Limb (tissue), 2 donors: ENCODE results near the gene NFE2L2.
"Not testable (repeated sequence)": the region's sequence is repeated elsewhere in the genome, so short reads cannot be mapped to it uniquely, and the experiment has no call there.

Experiments
- DNase-seq, 2 donors: peaks; one replicate each; pipeline ENCODE4 v3.0.0-alpha.2; 2016; ENCODE audit errors: extremely low spot score in 2 of 2

Gene NFE2L2

GRCh38 chr2:177195194-177195593, 69.3 kb downstream of the NFE2L2 start:
- DNase-seq = no peak

- no peak for DNase-seq
Measured at GRCh38 chr2:177193240-177193639, 71.3 kb downstream of the NFE2L2 start.

- no peak for DNase-seq
Measured at GRCh38 chr2:177192788-177193187, 71.7 kb downstream of the NFE2L2 start.

GRCh38 chr2:177190941-177191340, 73.6 kb downstream of the NFE2L2 start:
- DNase-seq = no peak

GRCh38 chr2:177188482-177189469, 75.8 kb downstream of the NFE2L2 start:
- no peak for DNase-seq

DNA sequence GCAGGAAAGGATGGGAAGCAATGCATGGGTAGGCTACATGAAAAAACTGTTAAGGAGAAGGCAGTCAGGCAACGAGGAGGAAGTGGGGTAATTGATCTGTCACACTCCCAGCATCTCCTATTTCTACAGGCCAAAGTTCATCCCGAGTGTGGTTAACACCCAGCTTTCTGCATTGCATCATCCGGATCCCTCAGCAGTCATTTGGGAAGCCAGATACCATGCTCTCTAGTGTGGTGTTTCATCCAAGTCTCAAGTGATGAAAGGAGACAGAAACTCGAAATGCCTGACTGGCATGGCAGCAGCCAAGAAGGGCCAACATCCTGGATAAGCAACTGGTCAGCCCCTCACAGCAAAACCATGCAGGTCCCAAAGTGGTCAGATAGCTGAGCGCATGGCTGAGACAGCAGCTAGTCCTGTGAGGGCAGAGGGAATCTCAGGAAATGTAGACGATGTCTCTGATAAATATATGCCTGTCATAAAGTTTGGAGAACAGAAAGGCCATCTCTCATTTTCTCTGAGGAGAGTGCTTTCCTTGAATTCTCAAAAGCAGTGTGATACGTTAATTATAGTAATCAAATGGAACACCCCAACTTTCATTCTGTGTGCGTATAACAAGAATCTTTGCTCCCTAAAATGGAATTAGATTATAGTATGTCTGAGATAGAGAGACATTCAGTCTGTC, 76.8 kb downstream of the NFE2L2 start:
- no peak for DNase-seq

GRCh38 chr2:177186038-177186437, 78.5 kb downstream of the NFE2L2 start:
- not testable (repeated sequence) for DNase-seq

- no peak for DNase-seq
Measured at GRCh38 chr2:177184606-177185005, 79.9 kb downstream of the NFE2L2 start.

DNA sequence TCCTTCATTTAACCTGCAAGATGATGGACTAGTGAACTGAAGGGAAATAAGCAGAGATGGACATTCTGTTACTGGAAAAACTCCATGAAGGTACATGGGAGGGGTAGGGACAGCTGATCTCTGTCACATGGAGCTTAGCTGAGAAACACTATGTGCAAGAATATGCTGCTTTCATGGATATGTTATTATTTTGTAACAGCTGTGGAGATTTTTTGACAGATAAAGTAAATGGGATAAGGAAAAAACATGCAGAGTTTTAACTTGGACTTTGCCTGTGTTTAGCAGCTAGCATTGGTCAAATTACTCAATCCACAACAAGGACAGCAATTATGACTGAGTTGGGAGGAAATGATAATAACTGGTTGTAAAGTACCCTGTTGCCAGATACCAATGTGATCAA, 80.7 kb downstream of the NFE2L2 start:
- no peak for DNase-seq
